Right renal pelvis (tissue), 4 donors: ENCODE results near the gene ARHGAP44. TPM values are rescaled to one million over a fixed set of nuclear protein-coding genes. Genes with fewer than 3 reads are reported as not detected.
"Not testable (repeated sequence)": the region's sequence is repeated elsewhere in the genome, so short reads cannot be mapped to it uniquely, and the experiment has no call there.

ENCODE experiments used
- DNase-seq, 4 donors: peaks; one replicate each; pipeline ENCODE4 v3.0.0-alpha.2; 2013; ENCODE audit warnings: low read depth in 4 of 4, low spot score in 3 of 4, missing footprints in 1 of 4
- polyA plus RNA-seq, 4 donors: library from polyadenylated mRNA; unstranded; fragments of 120-200 nt; gene quantifications; one replicate each; pipeline ENCODE4 v1.2.1, GENCODE V29; 2013; ENCODE audit not compliant: insufficient read length in 4 of 4

Gene ARHGAP44
- polyA plus RNA-seq, 4 donors: 7.4 to 8.8 (median 8.1) TPM

DNA sequence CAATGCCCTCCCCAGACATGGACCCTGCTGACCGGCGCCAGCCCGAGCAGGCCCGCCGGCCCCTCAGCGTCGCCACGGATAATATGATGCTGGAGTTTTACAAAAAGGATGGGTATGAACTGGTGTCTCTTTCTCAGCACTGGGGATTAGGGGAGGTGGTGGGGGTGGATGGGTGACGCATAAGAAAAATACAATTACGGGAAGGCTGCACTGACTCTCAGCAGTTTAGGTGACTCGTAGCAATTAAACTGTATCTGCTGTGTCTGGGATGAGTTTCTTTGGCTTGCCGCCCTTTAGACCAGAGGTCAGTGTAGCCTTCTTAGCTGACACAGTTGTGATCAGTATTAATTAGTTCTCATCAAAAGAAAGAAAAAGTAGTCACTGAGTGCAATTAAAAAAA lies 169.5 kb downstream of the ARHGAP44 start:
- DNase-seq: no peak

DNA sequence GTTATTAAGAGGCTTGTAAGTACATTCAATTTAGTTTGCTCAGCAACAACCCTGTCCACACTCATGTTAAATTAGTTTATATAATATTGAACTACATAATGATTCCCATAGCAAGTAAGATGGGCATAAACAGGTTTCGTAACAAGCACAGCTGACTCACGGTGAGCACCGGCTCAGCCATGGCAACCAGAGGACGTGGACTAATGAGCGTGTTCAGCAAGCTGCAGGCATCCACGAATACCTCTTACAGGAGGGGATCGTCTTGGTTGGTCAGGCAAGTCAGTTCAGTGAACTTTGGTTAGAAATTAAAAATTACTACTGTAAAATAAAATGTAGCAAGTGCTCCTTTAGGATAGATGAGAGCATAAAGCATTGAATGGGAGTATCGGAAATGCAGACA lies 170.1 kb downstream of the ARHGAP44 start:
- no peak for DNase-seq

DNA sequence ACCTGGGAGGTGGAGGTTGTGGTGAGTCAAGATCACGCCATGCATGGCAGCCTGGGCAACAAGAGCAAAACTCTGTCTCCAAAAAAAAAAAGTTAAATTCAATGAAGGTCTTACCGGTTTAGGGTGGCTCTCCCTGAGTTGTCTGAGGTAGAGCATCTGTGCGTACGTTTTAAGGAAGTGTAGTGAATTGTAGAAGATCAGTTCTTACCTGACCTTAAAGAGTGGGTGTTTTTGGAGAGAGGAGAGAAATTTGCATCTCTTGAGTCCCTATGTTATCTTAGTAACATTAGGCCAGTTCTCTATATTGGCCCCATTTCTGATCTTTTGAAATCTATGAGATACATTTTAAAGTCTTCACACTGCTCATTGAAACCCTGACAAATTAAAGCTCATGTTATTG lies 172.4 kb downstream of the ARHGAP44 start:
- no peak for DNase-seq

DNA sequence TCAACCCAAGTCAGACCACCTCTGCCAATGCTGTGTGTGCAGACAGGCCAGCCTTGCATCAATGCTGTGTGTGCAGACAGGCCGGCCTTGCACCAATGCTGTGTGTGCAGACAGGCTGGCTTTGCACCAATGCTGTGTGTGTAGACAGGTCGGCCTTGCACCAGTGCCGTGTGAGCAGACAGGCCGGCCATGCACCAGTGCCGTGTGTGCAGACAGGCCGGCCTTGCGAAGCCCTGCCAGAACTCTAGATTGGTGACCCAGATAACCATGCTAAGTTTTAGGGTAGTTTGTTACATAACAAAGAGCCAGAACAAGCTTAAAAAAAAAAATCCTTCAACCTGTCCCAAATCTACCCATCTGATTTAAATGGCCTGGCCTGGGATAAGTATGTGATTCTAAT lies 174.2 kb downstream of the ARHGAP44 start:
- DNase-seq: no peak

DNA sequence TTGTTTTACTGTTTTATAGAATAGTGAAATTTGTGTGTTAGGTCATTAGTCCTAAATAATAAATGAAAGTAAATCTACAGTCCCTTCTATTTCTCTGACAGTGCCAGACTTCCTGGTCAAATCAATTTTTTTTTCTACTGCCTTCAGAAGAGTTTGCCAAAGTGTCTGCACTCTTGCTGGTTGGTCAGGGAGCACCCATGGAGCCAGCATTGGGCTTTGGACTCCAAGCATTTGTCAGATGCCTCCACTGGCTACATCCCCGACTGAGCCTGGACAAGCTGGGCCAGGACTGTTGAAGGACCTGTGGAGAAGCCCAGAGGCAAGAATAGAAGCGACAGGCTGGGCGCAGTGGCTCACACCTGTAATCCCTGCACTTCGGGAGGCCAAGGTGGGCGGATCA lies 174.9 kb downstream of the ARHGAP44 start:
- no peak for DNase-seq

DNA sequence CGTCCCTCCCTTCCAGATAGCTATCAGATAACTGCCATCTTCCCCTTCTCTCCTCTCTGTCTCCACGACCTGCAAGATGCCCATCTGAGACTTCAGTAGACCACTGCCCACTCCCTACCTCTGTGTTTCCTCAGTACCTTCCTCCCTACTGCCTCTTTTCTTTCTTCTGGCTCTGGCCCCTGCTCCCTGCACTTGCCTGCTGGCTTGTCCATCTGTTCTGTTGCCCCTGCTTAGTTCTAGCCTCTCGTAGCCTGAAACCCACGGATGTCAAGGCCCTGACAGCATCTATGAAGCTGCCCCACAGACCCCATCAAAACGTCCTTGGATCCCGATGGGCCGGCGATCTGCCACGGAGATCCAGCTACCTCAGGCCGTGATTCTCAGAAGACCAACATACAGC lies 175.5 kb downstream of the ARHGAP44 start:
- no peak for DNase-seq

DNA sequence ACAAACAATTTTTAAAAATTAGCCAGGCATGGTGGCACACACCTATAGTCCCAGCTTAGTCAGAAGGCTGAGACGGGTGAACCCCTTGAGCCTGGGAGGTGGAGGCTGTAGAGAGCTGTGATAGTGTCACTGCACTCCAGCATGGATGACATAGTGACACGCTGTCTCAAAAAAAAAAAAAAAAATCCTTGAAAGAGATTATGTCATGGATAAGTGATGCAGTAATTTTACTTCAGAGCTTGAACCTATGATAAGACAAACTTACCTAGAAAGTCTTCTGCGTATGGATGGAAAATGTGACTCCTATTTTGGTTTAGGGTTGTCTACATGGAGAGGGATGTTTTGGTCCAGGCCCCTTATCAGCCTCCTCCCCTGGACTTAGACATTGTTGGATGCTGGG lies 176.7 kb downstream of the ARHGAP44 start:
- DNase-seq: no peak

DNA sequence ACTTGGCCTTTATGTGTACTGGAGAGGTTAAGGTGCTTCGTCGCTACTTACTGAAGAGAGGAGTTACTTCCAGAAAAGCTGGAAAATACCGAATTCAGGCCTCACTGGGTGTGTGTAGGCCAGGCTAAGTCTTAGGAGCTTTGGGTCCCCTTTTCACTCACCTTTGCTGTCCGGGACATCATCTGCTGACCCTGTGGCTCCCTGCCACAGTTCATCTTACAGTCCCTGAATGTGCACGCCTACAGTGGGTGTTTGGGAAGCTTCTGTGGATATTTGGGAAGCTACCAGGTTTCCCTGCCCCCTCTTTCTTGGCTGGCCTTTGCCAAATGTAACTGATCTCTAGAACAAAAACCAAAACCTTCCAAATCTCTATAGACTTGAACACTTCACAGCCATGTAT lies 177.1 kb downstream of the ARHGAP44 start:
- DNase-seq: no peak

DNA sequence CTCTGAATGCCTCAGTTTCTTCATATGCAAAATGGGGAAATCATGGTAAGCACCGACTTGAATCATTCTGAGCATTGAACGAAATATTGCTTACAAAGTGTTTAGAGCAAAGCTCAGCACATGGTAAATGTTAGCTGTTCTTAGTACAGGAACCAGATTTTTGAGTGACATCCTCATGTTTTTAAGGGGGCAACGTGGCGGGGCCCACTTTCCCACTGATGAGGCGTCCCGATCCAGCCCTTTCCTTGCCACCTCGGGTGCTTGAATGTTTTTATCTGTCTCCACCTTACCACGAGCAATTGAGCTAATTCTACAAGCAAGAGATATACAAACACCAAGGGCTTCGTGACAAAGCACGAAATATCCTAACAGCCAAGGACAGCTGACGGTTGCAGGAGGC lies 178.7 kb downstream of the ARHGAP44 start:
- DNase-seq: no peak

DNA sequence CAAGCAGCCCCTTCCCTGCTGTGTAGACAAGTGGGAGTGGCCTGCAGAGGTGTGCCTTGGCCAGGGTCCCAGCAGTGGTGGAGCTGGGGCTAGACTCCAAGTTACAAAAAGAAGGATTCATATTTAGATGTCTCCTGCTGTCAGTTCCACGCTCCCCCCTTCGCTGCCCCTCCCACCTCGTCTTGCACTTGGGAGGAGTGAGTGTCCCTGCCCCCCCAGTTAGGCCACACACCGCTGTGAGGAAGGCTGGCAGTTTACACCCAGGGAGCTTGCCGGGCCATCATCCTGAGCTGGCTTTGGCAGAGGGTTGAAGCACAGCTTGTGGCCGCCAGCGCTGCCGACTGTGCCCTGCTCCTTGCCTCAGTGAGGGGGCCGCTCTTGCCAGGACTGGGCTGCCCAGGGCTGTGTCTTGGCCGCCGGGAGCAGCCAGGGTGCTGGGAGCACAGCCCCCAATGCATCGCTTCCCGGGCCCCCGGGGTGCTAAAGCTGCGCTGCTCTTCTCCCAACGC lies 184.3 kb downstream of the ARHGAP44 start:
- no peak for DNase-seq

DNA sequence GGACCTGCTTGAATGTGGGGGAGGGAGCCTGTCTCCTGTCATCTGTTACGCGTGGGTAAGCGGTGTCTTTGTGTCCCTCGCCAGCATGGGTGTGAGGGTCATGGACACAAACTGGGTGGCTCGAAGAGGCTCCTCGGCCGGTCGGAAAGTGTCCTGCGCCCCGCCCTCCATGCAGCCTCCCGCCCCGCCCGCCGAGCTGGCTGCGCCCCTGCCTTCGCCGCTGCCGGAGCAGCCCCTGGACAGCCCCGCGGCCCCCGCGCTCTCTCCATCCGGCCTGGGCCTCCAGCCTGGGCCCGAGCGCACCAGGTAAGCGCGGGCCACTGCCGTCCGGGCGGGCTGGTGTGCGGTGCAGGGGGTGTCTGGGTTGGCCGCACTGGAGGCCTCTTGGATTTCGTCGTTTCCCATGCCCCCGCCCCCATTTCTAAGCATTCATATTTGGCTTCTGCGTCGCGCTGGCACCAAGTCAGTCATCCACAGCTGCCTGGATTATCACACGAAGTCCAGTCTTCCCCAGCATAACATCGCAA lies 184.8 kb downstream of the ARHGAP44 start:
- DNase-seq: no peak

DNA sequence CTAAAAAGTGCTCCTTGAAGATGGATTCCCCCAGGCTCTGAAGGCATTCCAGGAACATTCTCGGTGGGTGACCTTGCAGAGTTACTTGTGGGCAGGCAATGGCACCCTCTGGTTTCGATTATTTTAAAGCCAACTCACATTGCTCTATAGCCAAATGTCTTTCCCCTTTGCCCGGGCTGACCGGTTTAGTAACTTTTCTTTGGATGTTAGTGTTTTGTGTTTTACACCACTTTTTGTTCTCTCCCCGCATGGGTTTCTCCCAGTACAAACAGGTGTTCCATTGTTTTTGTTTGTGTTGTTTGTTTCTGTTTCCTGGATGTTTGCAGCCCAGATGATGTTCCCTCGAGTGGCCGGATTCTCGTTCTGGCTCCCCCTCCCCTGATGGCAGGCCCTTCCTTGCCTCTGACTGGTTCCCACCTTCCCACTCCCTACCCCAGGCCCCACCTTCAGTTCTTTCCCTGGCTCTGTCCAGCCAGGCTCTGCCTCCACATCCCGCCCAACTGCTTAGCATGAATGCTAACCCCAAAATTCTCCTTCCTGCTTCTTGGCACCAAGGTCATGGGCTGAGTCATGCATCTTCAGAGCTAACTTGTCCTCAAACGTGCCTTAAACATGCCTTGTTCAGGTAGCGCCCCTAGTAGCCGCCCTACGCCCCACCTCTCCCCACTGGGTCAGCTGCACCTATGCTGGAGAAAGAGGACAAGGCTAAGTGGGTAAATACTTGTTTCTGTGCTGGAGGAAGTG lies 187.9 kb downstream of the ARHGAP44 start:
- no peak for DNase-seq

DNA sequence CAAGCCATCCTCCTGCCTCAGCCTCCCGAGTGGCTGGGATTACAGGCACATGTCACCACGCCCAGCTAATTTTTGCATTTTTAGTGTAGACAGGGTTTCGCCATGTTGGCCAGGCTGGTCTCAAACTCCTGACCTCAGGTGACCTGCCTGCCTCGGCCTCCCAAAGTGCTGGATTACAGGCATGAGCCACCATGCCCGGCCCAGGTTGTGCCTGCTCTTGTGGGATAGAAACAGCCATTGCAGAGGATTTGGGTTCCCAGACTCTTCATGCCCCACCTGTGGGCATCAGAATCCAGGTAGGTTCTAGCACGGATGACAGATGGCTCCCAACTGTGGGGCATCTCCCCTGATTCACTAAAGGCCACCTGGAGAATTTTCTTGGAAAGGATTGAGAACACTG lies 189.5 kb downstream of the ARHGAP44 start:
- DNase-seq: not testable (repeated sequence)

DNA sequence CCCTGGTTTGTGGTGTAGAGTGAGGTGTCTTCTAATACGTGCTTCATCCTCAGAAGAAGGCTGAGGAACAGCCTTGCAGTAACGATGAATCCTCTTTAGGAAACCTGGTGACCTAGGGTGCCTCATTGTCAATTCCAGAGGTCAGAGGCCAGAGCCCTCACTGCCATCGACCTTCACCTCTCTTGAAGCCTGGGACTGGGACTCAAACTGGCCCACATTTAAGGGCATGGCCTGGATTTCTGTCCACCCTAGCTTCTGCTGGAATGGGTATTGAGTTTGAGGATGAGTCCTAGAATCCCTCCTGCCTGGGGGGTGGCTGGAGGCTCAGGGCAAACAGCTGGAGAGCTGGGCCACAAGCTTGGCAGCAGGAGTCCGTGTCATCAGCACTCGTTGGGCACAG lies 189.9 kb downstream of the ARHGAP44 start:
- no peak for DNase-seq

DNA sequence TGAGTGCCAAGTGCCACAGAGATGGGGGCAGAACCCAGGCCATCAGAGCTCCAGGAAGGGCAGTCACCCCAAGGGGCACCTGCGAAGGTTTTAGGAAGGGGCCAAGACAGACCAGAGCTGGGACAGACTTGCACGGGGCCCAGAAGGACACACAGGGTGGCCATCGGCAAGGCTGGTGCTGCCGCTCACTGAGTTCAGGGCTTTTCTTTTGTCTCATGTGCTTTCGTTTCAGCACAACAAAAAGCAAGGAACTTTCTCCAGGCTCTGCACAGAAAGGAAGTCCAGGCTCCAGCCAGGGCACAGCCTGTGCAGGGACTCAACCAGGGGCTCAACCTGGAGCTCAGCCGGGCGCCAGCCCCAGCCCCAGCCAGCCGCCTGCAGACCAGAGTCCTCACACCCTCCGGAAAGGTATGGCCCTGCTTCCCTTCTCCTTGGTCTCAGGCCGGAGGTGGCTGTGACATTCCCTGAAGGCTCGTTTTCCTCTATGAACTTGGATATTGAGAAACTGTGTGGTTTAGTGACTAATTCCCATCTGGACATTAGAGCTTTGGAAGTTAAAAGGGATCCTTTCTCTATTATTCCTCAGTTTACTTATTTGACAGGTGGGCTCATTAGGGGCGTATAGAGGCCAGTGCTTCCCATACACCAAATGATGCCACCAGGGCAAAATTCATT lies 190.7 kb downstream of the ARHGAP44 start:
- no peak for DNase-seq

DNA sequence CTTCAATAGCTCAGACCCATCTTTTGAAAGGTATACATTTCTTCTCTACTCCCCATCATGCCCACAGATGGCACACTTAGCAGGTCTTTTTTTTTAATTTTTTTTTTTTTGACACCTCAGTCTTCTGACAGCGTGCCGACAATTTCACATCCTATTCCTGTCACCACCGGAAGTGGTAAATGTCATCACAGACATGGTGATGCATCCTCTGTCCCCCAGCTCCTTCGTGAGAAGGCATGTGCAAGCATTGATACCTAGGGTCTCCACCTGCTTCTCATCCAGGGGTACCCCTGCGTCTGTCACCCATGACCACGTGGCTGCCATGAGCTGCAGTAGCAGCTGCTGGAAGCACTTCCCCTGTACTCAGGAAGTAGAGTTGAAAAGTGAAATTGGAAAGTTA lies 192.9 kb downstream of the ARHGAP44 start:
- DNase-seq: no peak

DNA sequence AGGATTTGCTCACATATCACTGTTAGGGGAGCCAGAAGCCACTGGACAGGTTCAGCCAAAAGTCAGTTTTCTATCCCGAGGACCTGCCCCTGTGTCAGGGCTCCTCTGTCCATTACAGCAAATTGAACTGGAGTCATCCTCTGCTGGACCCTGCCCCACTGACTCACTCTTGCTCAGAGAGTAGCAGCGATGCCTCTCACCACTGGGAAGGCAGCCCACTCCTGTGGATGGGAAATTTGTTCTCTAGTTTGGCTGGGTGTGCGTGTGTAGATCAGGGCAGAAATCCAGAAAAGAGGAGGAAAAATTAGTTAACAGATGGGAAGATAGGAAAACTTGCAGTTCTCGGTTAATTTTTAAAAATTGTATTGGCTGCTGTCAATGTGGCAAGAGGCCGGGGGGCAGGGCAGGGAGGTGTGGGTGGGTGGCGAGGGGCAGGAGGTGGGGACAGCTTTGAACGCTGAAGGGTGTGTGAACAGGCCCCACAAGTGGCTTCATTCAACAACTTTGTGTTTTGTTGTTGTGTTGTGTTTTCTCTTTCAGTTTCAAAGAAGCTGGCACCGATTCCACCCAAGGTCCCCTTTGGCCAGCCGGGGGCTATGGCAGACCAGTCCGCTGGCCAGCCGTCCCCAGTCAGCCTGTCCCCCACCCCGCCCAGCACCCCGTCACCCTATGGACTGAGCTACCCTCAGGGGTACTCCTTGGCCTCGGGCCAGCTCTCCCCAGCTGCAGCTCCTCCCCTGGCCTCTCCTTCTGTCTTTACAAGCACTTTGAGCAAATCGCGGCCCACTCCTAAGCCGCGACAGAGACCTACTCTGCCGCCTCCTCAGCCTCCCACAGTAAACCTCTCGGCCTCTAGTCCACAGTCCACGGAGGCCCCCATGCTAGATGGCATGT lies 194.9 kb downstream of the ARHGAP44 start:
- DNase-seq: no peak

DNA sequence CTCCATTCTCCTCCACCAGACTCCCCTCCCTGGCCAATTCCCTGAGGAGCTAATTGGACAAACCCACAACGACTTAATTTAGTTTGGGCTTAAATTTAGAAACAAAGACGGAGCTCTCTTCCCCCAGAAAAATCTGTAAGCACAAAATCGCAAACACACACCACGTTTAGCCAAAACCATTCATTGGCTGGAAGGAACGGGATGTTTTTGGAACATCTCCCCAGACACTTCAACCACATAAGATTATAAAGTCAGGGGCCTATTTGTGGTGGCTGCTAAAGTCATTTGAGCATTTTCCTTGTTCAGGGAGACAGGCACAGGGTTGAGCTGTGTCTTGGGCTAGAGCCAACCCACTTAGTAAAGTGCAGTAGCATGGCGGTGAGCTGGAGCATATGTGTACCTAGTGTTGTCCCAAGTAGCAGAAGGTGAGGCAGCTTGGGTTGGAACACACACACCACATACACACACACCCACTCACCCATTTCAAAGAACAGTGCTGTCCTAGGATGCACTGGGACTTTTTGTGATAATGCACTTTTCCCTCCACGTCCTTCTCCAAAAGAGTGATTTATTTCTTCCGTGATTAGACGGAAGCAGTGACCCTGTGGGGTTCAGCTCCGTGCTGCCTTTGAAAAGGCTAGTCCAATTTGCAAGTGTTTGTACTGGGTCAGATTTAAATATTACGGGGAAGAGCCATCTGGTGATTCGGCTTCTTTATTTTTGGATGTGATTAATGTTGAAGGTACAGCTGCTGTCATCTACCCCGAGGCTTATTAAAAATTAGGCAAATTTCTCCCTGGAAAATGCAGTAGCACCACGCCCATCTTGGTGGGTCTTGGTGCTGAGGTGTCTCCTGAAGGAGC lies 196.4 kb downstream of the ARHGAP44 start:
- DNase-seq: no peak

DNA sequence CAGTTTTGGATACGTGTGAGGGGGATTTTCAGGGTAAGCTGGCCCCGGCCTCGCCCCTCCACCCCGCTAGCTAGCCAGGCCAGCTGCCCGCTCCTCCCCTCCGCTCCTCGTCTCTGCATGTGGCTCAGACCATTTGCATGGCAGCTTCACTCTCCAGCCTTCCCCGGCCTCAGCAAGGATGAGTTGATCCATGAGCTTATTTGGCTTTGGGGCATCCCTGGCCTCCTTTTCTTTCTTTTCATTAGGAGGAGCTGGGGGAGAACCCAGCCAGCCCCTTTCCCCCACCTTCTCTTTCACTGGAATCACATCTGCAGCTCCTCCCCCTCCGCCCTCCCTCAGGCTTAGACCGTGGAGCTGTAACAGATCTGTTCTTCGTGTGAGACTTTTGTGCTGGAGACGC lies 197.8 kb downstream of the ARHGAP44 start:
- DNase-seq: no peak
